SH-SY5Y (cell line): ENCODE measurements around the gene TMPRSS3.

Experiments used
- GATA2 ChIP-seq: IDR thresholded peaks from 2 replicates; pipeline ENCODE4 v1.6.1; 2011; ENCODE audit warnings: mild to moderate bottlenecking, low read depth, low read length
- GATA3 ChIP-seq: IDR thresholded peaks from 2 replicates; pipeline ENCODE4 v1.6.1; 2011; ENCODE audit warnings: low read depth, mild to moderate bottlenecking, low read length, moderate library complexity

DNA sequence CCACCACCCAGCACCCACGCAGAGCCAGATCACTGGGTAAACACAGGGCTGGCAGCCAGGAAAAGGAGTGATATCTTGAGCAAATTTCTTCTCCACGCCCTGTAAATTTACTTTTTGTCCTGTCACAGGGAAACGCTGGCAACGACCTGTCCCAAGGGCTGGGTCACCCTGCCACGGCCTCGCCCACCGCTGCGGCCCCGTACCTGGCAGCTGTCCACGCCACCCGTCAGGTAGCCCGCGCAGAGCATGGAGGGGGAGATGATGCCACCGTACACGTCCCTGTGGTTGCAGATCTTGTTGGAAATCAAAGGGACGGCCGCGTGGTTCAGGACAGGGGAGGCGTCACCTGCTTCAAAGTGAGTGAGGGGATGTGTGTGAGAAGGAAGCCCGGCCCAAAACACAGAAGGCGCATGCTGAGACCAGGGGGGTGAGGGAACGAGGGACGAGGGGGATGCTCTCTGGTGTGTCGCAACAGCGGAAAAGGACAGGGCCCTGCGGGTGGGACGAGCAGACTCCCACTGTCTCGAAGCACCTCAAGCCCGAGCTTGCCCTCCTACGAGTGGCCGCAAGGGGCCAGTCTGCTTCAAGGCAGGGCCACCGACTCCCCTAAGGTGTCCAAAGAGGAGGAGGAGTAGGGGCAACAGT is 19.4 kb downstream of the TMPRSS3 start:
- TF ChIP-seq GATA3 (no peak), GATA2 (no peak)
